SK-N-MC (cell line): ENCODE data around the gene APOL1.

Experiments used
- EZH2 ChIP-seq: fragments of 200-600 bp; sonication (generic); IDR thresholded peaks from one replicate; pipeline ENCODE4 v1.6.1; 2017; ENCODE audit warnings: antibody characterized with exemption
- FOXP2 ChIP-seq: optimal IDR thresholded peaks from 2 replicates; pipeline ENCODE3; 2011; ENCODE audit warnings: mild to moderate bottlenecking, moderate library complexity; ENCODE audit not compliant: insufficient read depth; ENCODE audit errors: extremely low read length, control extremely low read depth
- POLR2AphosphoS5 ChIP-seq: IDR thresholded peaks from 2 replicates; pipeline ENCODE4 v1.6.1; 2012; ENCODE audit warnings: mild to moderate bottlenecking, low read depth, low read length, borderline replicate concordance

- TF ChIP-seq POLR2AphosphoS5 (no peak), EZH2 (no peak), FOXP2 (no peak)
Observed at GRCh38 chr22:36267058-36267457, 14.1 kb downstream of the APOL1 start.
